Testis (tissue), 3 donors: ENCODE data around the gene HPDL. TPM values are rescaled to one million over a fixed set of nuclear protein-coding genes. Genes with fewer than 3 reads are reported as not detected.

ENCODE experiments used
- DNase-seq: peaks from one replicate; pipeline ENCODE4 v3.0.0-alpha.2; 2019
- H3K27ac ChIP-seq, 2 donors: fragments of 200-600 bp; sonication (generic); one replicate each; pipeline ENCODE4 v1.5.1; 2019
- H3K27me3 ChIP-seq: fragments of 200-600 bp; sonication (generic); one replicate; pipeline ENCODE4 v1.5.1; 2019
- H3K36me3 ChIP-seq: fragments of 200-600 bp; sonication (generic); one replicate; pipeline ENCODE4 v1.5.1; 2017; ENCODE audit warnings: low read depth; ENCODE audit errors: missing control alignments
- H3K4me1 ChIP-seq: fragments of 200-600 bp; sonication (generic); one replicate; pipeline ENCODE4 v1.5.1; 2019
- H3K4me3 ChIP-seq, 2 donors: fragments of 200-600 bp; sonication (generic); one replicate each; pipeline ENCODE4 v1.5.1; 2017 to 2019
- H3K9me3 ChIP-seq: fragments of 200-600 bp; sonication (generic); one replicate; pipeline ENCODE4 v1.5.1; 2017
- CTCF ChIP-seq, 3 experiments: fragments of 450-650 bp in 2 of 3; fragments of 200-600 bp in 1 of 3; sonication (generic) in 1 of 3; IDR thresholded peaks; one replicate each; pipeline ENCODE4 v1.5.1; 2016 to 2019; ENCODE audit warnings: antibody characterized with exemption in 3 of 3, mild to moderate bottlenecking in 2 of 3, moderate library complexity in 1 of 3
- POLR2A ChIP-seq: fragments of 450-650 bp; IDR thresholded peaks from one replicate; pipeline ENCODE4 v1.6.1; 2017; ENCODE audit warnings: antibody characterized with exemption, mild to moderate bottlenecking, moderate library complexity
- WGBS, 2 donors: methylation state at CpG; one replicate each; pipeline ENCODE4 v1.1.5; 2018; 5-methylcytosine and 5-hydroxymethylcytosine counted together
- intact Hi-C: fragments of 100-400 bp; cut with DNase I; formaldehyde crosslinking; loops from one replicate; pipeline ENCODE4 v1.15.1; 2023; ENCODE audit warnings: low total_unique reads
- polyA plus RNA-seq: library from polyadenylated mRNA; stranded (reverse); fragments of 350-450 nt; fragmentation: Illumina TruSeq; extraction: RNeasy Lipid Tissue Mini Kit (QIAGEN cat#74804); gene quantifications from one replicate; pipeline ENCODE4 v1.2.3, GENCODE V29; 2014; ENCODE audit warnings: low read depth, low replicate concordance; ENCODE audit not compliant: insufficient read depth
- total RNA-seq, 2 donors: library from RNA; depleted of rRNA; stranded (reverse); fragments of >200 nt; gene quantifications; one replicate each; pipeline ENCODE4 v1.2.3, GENCODE V29; 2016

The HPDL gene
- total and polyA plus RNA-seq, 3 donors from 2014 or later, result 1.1 to 1.3 TPM; not detected in 1

- Histone ChIP-seq H3K9me3 (no peaks in the 10 kb centered on the region), H3K27ac (peak overlapping the region; percentile 90 to 91), H3K36me3 (no peaks in the 10 kb centered on the region), H3K27me3 (no peaks in the 10 kb centered on the region), H3K4me1 (peaks cover 16% of the 10 kb centered on the region), H3K4me3 (peak overlapping the region; percentile 71 to 82)
- intact Hi-C loops, result no loop called here
- TF ChIP-seq CTCF (IDR thresholded peaks at IDR 0.05) (no peak), POLR2A (no peak)
- WGBS, 2 donors, result 20 to 25% methylated on average over 6 of the region's 6 CpGs
- DNase-seq, result no peak
Observed at GRCh38 chr1:45340816-45341466, 14.2 kb downstream of the HPDL start.

- intact Hi-C loops, result no loop called here
- Histone ChIP-seq H3K4me1 (peaks cover 28% of the 10 kb centered on the region), H3K27ac (no peak overlapping the region), H3K9me3 (no peaks in the 10 kb centered on the region), H3K4me3 (no peak overlapping the region), H3K27me3 (no peaks in the 10 kb centered on the region), H3K36me3 (no peaks in the 10 kb centered on the region)
- DNase-seq, result no peak
- WGBS, 2 donors, result 100% methylated on average over 1 to 2 of the region's 2 CpGs
- no peak for TF ChIP-seq CTCF (IDR thresholded peaks at IDR 0.05)
- no peak for TF ChIP-seq POLR2A
Observed at GRCh38 chr1:45344499-45344898, 17.8 kb downstream of the HPDL start.

GRCh38 chr1:45345014-45345413 lies 18.3 kb downstream of the HPDL start:
- Histone ChIP-seq H3K4me1 (peaks cover 28% of the 10 kb centered on the region), H3K4me3 (no peak overlapping the region), H3K27me3 (no peaks in the 10 kb centered on the region), H3K9me3 (no peaks in the 10 kb centered on the region), H3K27ac (no peak overlapping the region), H3K36me3 (no peaks in the 10 kb centered on the region)
- no peak for DNase-seq
- 93 to 97% methylated on average over 11 to 13 of the region's 13 CpGs for WGBS, 2 donors
- no peak for TF ChIP-seq POLR2A
- no peak for TF ChIP-seq CTCF (IDR thresholded peaks at IDR 0.05)
- intact Hi-C loops, result no loop called here

GRCh38 chr1:45346473-45346872 lies 19.8 kb downstream of the HPDL start:
- intact Hi-C loops, result no loop called here
- H3K4me1 ChIP-seq, result peaks cover 26% of the 10 kb centered on the region
- no peak overlapping the region for H3K27ac ChIP-seq
- no peaks in the 10 kb centered on the region for H3K36me3 ChIP-seq
- no peak for TF ChIP-seq POLR2A
- TF ChIP-seq CTCF (IDR thresholded peaks at IDR 0.05), result no peak
- H3K9me3 ChIP-seq, result no peaks in the 10 kb centered on the region
- no peaks in the 10 kb centered on the region for H3K27me3 ChIP-seq
- DNase-seq, result peak; percentile 3
- WGBS, 2 donors, result 81 to 92% methylated on average over 2 of the region's 2 CpGs
- H3K4me3 ChIP-seq, result no peak overlapping the region

- DNase-seq, result peak; percentile 12
- H3K36me3 ChIP-seq, result no peaks in the 10 kb centered on the region
- no peak overlapping the region for H3K4me3 ChIP-seq
- intact Hi-C loops, result no loop called here
- no peak for TF ChIP-seq POLR2A
- no peaks in the 10 kb centered on the region for H3K9me3 ChIP-seq
- WGBS, 2 donors, result 85 to 92% methylated on average over 2 of the region's 2 CpGs
- peaks cover 27% of the 10 kb centered on the region for H3K4me1 ChIP-seq
- H3K27ac ChIP-seq, result peak overlapping the region in 1 of 2 donors; percentile 49
- H3K27me3 ChIP-seq, result no peaks in the 10 kb centered on the region
Observed at GRCh38 chr1:45348020-45348419, 21.3 kb downstream of the HPDL start.
